ENCODE measurements around the gene PNKP.

PNKP gene

GRCh38 chr19:49817964-49818648 is 49.3 kb downstream of the PNKP start, which contains the start of gene MED25 (continued):
- TF ChIP-seq ZEB2 (tag by site-specific recombination; IDR thresholded peaks at IDR 0.05): no peak; the same call in 1 of the 2 replicates
- TF ChIP-seq ZNF501 (tag by site-specific recombination; IDR thresholded peaks at IDR 0.05): 0 out of 2 replicates have a peak, but pooled peaks have one; percentile 7
- TF ChIP-seq YY1 (tag by site-specific recombination; IDR thresholded peaks at IDR 0.05): peak; percentile 98
- TF ChIP-seq PRDM10 (tag by site-specific recombination; IDR thresholded peaks at IDR 0.05): no peak
- TF ChIP-seq ZNF692 (tag by site-specific recombination; IDR thresholded peaks at IDR 0.05): peak; percentile 24; the same call in 1 of the 2 replicates
- no peak for TF ChIP-seq ZNF311 (tag by site-specific recombination; IDR thresholded peaks at IDR 0.05; ENCODE audit: borderline replicate concordance)
- peak; percentile 45 for TF ChIP-seq ZNF449 (tag by site-specific recombination; IDR thresholded peaks at IDR 0.05)
- TF ChIP-seq, protein P1, sequence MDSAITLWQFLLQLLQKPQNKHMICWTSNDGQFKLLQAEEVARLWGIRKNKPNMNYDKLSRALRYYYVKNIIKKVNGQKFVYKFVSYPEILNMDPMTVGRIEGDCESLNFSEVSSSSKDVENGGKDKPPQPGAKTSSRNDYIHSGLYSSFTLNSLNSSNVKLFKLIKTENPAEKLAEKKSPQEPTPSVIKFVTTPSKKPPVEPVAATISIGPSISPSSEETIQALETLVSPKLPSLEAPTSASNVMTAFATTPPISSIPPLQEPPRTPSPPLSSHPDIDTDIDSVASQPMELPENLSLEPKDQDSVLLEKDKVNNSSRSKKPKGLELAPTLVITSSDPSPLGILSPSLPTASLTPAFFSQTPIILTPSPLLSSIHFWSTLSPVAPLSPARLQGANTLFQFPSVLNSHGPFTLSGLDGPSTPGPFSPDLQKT (IDR thresholded peaks at IDR 0.05; ENCODE audit: borderline replicate concordance, low read depth, low read length): no peak
- TF ChIP-seq ZNF837 (tag by site-specific recombination; IDR thresholded peaks at IDR 0.05): no peak
- TF ChIP-seq ZNF785 (tag by site-specific recombination; IDR thresholded peaks at IDR 0.05): no peak
- TF ChIP-seq ZBTB17 (tag by site-specific recombination; IDR thresholded peaks at IDR 0.05): peak; percentile 11; the same call in 1 of the 2 replicates
- TF ChIP-seq ZNF548 (tag by site-specific recombination; IDR thresholded peaks at IDR 0.05): no peak
- TF ChIP-seq, protein P2, sequence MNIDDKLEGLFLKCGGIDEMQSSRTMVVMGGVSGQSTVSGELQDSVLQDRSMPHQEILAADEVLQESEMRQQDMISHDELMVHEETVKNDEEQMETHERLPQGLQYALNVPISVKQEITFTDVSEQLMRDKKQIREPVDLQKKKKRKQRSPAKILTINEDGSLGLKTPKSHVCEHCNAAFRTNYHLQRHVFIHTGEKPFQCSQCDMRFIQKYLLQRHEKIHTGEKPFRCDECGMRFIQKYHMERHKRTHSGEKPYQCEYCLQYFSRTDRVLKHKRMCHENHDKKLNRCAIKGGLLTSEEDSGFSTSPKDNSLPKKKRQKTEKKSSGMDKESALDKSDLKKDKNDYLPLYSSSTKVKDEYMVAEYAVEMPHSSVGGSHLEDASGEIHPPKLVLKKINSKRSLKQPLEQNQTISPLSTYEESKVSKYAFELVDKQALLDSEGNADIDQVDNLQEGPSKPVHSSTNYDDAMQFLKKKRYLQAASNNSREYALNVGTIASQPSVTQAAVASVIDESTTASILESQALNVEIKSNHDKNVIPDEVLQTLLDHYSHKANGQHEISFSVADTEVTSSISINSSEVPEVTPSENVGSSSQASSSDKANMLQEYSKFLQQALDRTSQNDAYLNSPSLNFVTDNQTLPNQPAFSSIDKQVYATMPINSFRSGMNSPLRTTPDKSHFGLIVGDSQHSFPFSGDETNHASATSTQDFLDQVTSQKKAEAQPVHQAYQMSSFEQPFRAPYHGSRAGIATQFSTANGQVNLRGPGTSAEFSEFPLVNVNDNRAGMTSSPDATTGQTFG (tag by site-specific recombination; IDR thresholded peaks at IDR 0.05; ENCODE audit: borderline replicate concordance): no peak
- TF ChIP-seq SP3 (tag by site-specific recombination; IDR thresholded peaks at IDR 0.05): peak; percentile 70
- TF ChIP-seq BCL11B (tag by site-specific recombination; IDR thresholded peaks at IDR 0.05; ENCODE audit: low read depth): no peak
- no peak for TF ChIP-seq GLI2 (tag by site-specific recombination; IDR thresholded peaks at IDR 0.05; ENCODE audit: borderline replicate concordance, low read depth)
- no peak for TF ChIP-seq ZNF341 (tag by site-specific recombination; IDR thresholded peaks at IDR 0.05; ENCODE audit: low read depth)
- TF ChIP-seq ZBTB10 (tag by site-specific recombination; IDR thresholded peaks at IDR 0.05): no peak
- TF ChIP-seq REPIN1 (tag by site-specific recombination; IDR thresholded peaks at IDR 0.05; ENCODE audit: low read depth): no peak
- no peak for TF ChIP-seq WT1 (tag by site-specific recombination; IDR thresholded peaks at IDR 0.05)
- no peak for TF ChIP-seq ZNF16 (tag by site-specific recombination; IDR thresholded peaks at IDR 0.05; ENCODE audit: low read depth)
- no peak for TF ChIP-seq ZNF664 (tag by site-specific recombination; IDR thresholded peaks at IDR 0.05)
- TF ChIP-seq ZNF2 (tag by site-specific recombination; IDR thresholded peaks at IDR 0.05): peak; percentile 41; the same call in 1 of the 2 replicates
- TF ChIP-seq GLIS1 (tag by site-specific recombination; IDR thresholded peaks at IDR 0.05): peak; percentile 52
- TF ChIP-seq ZNF48 (tag by site-specific recombination; IDR thresholded peaks at IDR 0.05): no peak

All from HEK293 (cell line).